Endothelial cell of umbilical vein (primary cell): Measurements from ENCODE around the gene ICE1.

ENCODE experiments used
- CTCF ChIP-seq, 2 donors: IDR thresholded peaks; 1 replicate in 1 of 2; 2 replicates in 1 of 2; pipeline ENCODE4 v1.5.1; 2011; ENCODE audit warnings: low read length in 2 of 2, mild to moderate bottlenecking in 2 of 2, moderate library complexity in 2 of 2, control low read depth in 1 of 2, inconsistent platforms in 1 of 2, low read depth in 1 of 2; ENCODE audit not compliant: insufficient read depth in 1 of 2; ENCODE audit errors: extremely low read depth in 1 of 2
- EZH2 ChIP-seq: IDR thresholded peaks from 2 replicates; pipeline ENCODE4 v1.6.1; 2012; ENCODE audit warnings: borderline replicate concordance, low read depth, mild to moderate bottlenecking, moderate library complexity, low read length, inconsistent platforms; ENCODE audit not compliant: severe bottlenecking
- GATA2 ChIP-seq: IDR thresholded peaks from 2 replicates; pipeline ENCODE4 v1.7.0; 2011; ENCODE audit warnings: low read depth, mild to moderate bottlenecking, moderate library complexity, mixed read lengths, low read length; ENCODE audit not compliant: insufficient read length, insufficient read depth
- MAX ChIP-seq: IDR thresholded peaks from 2 replicates; pipeline ENCODE4 v1.6.1; 2011; ENCODE audit not compliant: insufficient read depth, insufficient read length
- MYC ChIP-seq: IDR thresholded peaks from one replicate; pipeline ENCODE4 v1.6.1; 2011; ENCODE audit warnings: mild to moderate bottlenecking, low read depth, low read length
- POLR2A ChIP-seq: IDR thresholded peaks from 2 replicates; pipeline ENCODE4 v1.6.1; 2012; ENCODE audit warnings: low read depth, mild to moderate bottlenecking, control low read depth, low read length
- POLR2AphosphoS5 ChIP-seq: IDR thresholded peaks from 2 replicates; pipeline ENCODE4 v1.6.1; 2012; ENCODE audit warnings: low read depth, mild to moderate bottlenecking, control low read depth, low read length, moderate library complexity; ENCODE audit not compliant: insufficient read depth

GRCh38 chr5:5381310-5381913 lies 41.1 kb upstream of the ICE1 start:
- TF ChIP-seq CTCF (IDR thresholded peaks at IDR 0.05; ENCODE audit: extremely low read depth in 1 of 2, insufficient read depth in 1 of 2, low read depth in 1 of 2, low read length in 2 of 2): no peak
- no peak for TF ChIP-seq POLR2A
- no peak for TF ChIP-seq POLR2AphosphoS5
- no peak for TF ChIP-seq MYC
- no peak for TF ChIP-seq EZH2
- no peak for TF ChIP-seq GATA2
- no peak for TF ChIP-seq MAX
